ENCODE data around the gene DSCAML1. TPM values are rescaled to one million over a fixed set of nuclear protein-coding genes. Genes with fewer than 3 reads are reported as not detected.

Gene DSCAML1
- total and polyA plus RNA-seq, 10 of the 15 experiments (the other 5 are each of a cell fraction or from before 2014, with no cell fraction given), result 0.03 to 0.18 (median 0.06) TPM; not detected in 1

GRCh38 chr11:117515892-117516787 lies 280.9 kb downstream of the DSCAML1 start:
- H3K4me2 ChIP-seq (ENCODE audit: control insufficient read depth, insufficient read depth), result no peak overlapping the region
- BruUV-seq (replicated peaks), result no TSS peak
- H3K79me2 ChIP-seq (ENCODE audit: control insufficient read depth, insufficient read depth, low read length), result no peaks in the 10 kb centered on the region
- POLR2A ChIA-PET, result no interaction called here
- SMC1A ChIA-PET (ENCODE audit: uncharacterized antibody, unreplicated experiment), result no interaction called here
- H3K9ac ChIP-seq (ENCODE audit: control insufficient read depth, insufficient read depth, low read length), result no peak overlapping the region
- RAD21 ChIA-PET (ENCODE audit: unreplicated experiment), result interaction anchor here (0.7 kb wide), 1 partner anchor 90 kb away, joined by 3 read pairs; no protein-coding TSS in a partner anchor
- no peaks in the 10 kb centered on the region for H4K20me1 ChIP-seq (ENCODE audit: control insufficient read depth, insufficient read depth)
- H3K27ac ChIP-seq (ENCODE audit: control insufficient read depth, insufficient read depth), result no peak overlapping the region
- TF ChIP-seq MXI1 (IDR thresholded peaks at IDR 0.05; ENCODE audit: low read depth, low read length), result no peak
- no peak for TF ChIP-seq BCL11A (IDR thresholded peaks at IDR 0.05; ENCODE audit: low read depth, low read length)
- no peak for TF ChIP-seq ZNF622 (IDR thresholded peaks at IDR 0.05)
- TF ChIP-seq SUPT20H (IDR thresholded peaks at IDR 0.05; ENCODE audit: borderline replicate concordance, control insufficient read depth, low read depth, low read length), result no peak
- no peak for TF ChIP-seq SRF (IDR thresholded peaks at IDR 0.05; ENCODE audit: low read depth in 2 of 2, low read length in 2 of 2)
- no peak for TF ChIP-seq TCF3 (IDR thresholded peaks at IDR 0.05; ENCODE audit: borderline replicate concordance, insufficient read depth, low read depth, low read length)
- no peaks in the 10 kb centered on the region for H3K27me3 ChIP-seq (replicated peaks in 1 of 2; ENCODE audit: control insufficient read depth in 2 of 2, insufficient read depth in 2 of 2, low read length in 1 of 2)
- H2AFZ ChIP-seq (ENCODE audit: control insufficient read depth, low read depth, low read length), result no peak overlapping the region
- H3K4me3 ChIP-seq, result no peak overlapping the region
- no peak for FAIRE-seq
- in situ Hi-C loops (cut with MboI), result no loop called here
- H3K36me3 ChIP-seq (ENCODE audit: control insufficient read depth in 2 of 2, insufficient read depth in 2 of 2, low read length in 1 of 2), result no peaks in the 10 kb centered on the region
- no peak for ATAC-seq
- 45% methylated on average over 19 of the region's 21 CpGs for WGBS (ENCODE audit: insufficient coverage, insufficient replicate concordance, low lambda C conversion rate, missing lambda C conversion rate)
- CTCF ChIA-PET, result no interaction called here
- no peaks in the 10 kb centered on the region for H3K9me3 ChIP-seq (replicated peaks; ENCODE audit: control insufficient read depth, insufficient read depth, low read length)
- DNase-seq (ENCODE audit: low read depth, low spot score), result no peak
- no peaks in the 10 kb centered on the region for H3K4me1 ChIP-seq (ENCODE audit: control insufficient read depth, insufficient read depth, low read length)
- intact Hi-C loops (cut with micrococcal nuclease; ENCODE audit: unreplicated experiment), result no loop called here

DNA sequence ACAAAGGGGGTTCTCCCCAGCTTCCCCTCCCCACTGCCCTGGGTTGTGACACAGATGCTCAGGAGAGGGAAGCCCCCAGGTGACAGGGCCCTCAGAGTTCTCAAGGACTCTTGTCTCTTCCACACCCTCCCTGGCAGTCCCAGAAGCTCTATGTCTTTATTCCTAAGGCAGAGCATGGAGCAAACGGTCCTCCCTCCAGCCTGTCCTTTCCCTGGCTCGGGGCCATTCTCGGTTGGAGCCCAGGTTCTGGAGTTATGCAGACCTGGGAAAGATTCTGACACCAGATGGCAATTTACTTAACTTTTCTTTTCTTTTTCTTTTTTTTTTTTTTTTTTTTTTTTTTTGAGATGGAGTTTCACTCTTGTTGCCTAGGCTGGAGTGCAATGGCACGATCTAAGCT lies 282.8 kb downstream of the DSCAML1 start:
- no peaks in the 10 kb centered on the region for H3K9me3 ChIP-seq (replicated peaks; ENCODE audit: control insufficient read depth, insufficient read depth, low read length)
- intact Hi-C loops (cut with micrococcal nuclease; ENCODE audit: unreplicated experiment) (no loop called here), in situ Hi-C loops (cut with MboI) (no loop called here)
- ATAC-seq, result no peak
- FAIRE-seq, result no peak
- H3K4me1 ChIP-seq (ENCODE audit: control insufficient read depth, insufficient read depth, low read length), result no peaks in the 10 kb centered on the region
- no peak overlapping the region for H3K4me3 ChIP-seq
- no peak overlapping the region for H2AFZ ChIP-seq (ENCODE audit: control insufficient read depth, low read depth, low read length)
- no peak overlapping the region for H3K27ac ChIP-seq (ENCODE audit: control insufficient read depth, insufficient read depth)
- no peak for DNase-seq (ENCODE audit: low read depth, low spot score)
- H3K4me2 ChIP-seq (ENCODE audit: control insufficient read depth, insufficient read depth), result no peak overlapping the region
- BruUV-seq (replicated peaks), result no TSS peak
- CTCF ChIA-PET, result interaction anchor here (0.6 kb wide), 1 partner anchor 149 kb away, joined by 5 read pairs; no protein-coding TSS in a partner anchor
- no peak overlapping the region for H3K9ac ChIP-seq (ENCODE audit: control insufficient read depth, insufficient read depth, low read length)
- no peaks in the 10 kb centered on the region for H4K20me1 ChIP-seq (ENCODE audit: control insufficient read depth, insufficient read depth)
- SMC1A ChIA-PET (ENCODE audit: uncharacterized antibody, unreplicated experiment), result no interaction called here
- H3K27me3 ChIP-seq (replicated peaks in 1 of 2; ENCODE audit: control insufficient read depth in 2 of 2, insufficient read depth in 2 of 2, low read length in 1 of 2), result peaks cover 0 to 1% of the 10 kb centered on the region in 2 experiments; a peak in 1 of 4 replicates
- RAD21 ChIA-PET (ENCODE audit: unreplicated experiment), result no interaction called here
- H3K79me2 ChIP-seq (ENCODE audit: control insufficient read depth, insufficient read depth, low read length), result no peaks in the 10 kb centered on the region
- WGBS (ENCODE audit: insufficient coverage, insufficient replicate concordance, low lambda C conversion rate, missing lambda C conversion rate), result 2% methylated on average over 4 of the region's 4 CpGs
- no peaks in the 10 kb centered on the region for H3K36me3 ChIP-seq (ENCODE audit: control insufficient read depth in 2 of 2, insufficient read depth in 2 of 2, low read length in 1 of 2)
- POLR2A ChIA-PET, result no interaction called here
- TF ChIP-seq FOXM1 (IDR thresholded peaks at IDR 0.05; ENCODE audit: low read depth, low read length), result no peak
- no peak for TF ChIP-seq GATAD2B (conservative IDR thresholded peaks at IDR 0.05; ENCODE audit: low read depth)
- TF ChIP-seq CHD1 (IDR thresholded peaks at IDR 0.05; ENCODE audit: low read depth, low read length), result no peak
- TF ChIP-seq POU2F2 (IDR thresholded peaks at IDR 0.05; ENCODE audit: borderline replicate concordance, low read depth, low read length), result no peak
- no peak for TF ChIP-seq SIX5 (IDR thresholded peaks at IDR 0.05; ENCODE audit: low read depth, low read length, severe bottlenecking)
- TF ChIP-seq NR2F1 (conservative IDR thresholded peaks at IDR 0.05), result no peak
- TF ChIP-seq NR2C2 (IDR thresholded peaks at IDR 0.05; ENCODE audit: borderline replicate concordance, control insufficient read depth, insufficient read length, low read depth), result no peak
- TF ChIP-seq E4F1 (IDR thresholded peaks at IDR 0.05; ENCODE audit: borderline replicate concordance, partially characterized antibody), result no peak
- no peak for TF ChIP-seq CHD2 (IDR thresholded peaks at IDR 0.05; ENCODE audit: borderline replicate concordance, low read depth, low read length)

Measured in GM12878 (cell line).